Measurements from ENCODE around the gene KCTD17.

- TF ChIP-seq POLR2A (IDR thresholded peaks at IDR 0.05), result no peak
- TF ChIP-seq CTCF (IDR thresholded peaks at IDR 0.05), result no peak
These were observed 18.8 kb downstream of the KCTD17 start for GRCh38 chr22:37070334-37070733.

Measured in Peyer's patch (tissue), 4 donors.